CD8-positive, alpha-beta memory T cell (primary cell): ENCODE measurements around the gene SPSB3. TPM values are rescaled to one million over a fixed set of nuclear protein-coding genes. Genes with fewer than 3 reads are reported as not detected.
"Not testable (repeated sequence)": the region's sequence is repeated elsewhere in the genome, so short reads cannot be mapped to it uniquely, and the experiment has no call there.

ENCODE experiments used
- CTCF ChIA-PET: fragments of 350-600 bp; sonication (Branson Sonifier 250); formaldehyde crosslinking; loops from one replicate; lab custom pipeline; 2021; ENCODE audit warnings: antibody characterized with exemption; lab: Charles Lee
- POLR2A ChIA-PET: fragments of 350-600 bp; sonication (Branson Sonifier 250); formaldehyde crosslinking; loops from one replicate; lab custom pipeline; 2021; ENCODE audit warnings: antibody characterized with exemption; lab: Charles Lee
- DNase-seq, 5 donors: peaks; one replicate each; pipeline versions ENCODE4 v3.0.0 to v3.0.0-alpha.2; 2020 to 2022; ENCODE audit warnings: mixed read lengths in 1 of 5
- H3K27ac ChIP-seq: one replicate; pipeline ENCODE4 v1.7.0; 2013; ENCODE audit warnings: low read depth, mild to moderate bottlenecking, low read length, moderate library complexity
- H3K27me3 ChIP-seq: 2 replicates; pipeline ENCODE4 v1.7.0; 2013; ENCODE audit warnings: low read length, mild to moderate bottlenecking; ENCODE audit not compliant: insufficient read depth, poor library complexity, severe bottlenecking
- H3K36me3 ChIP-seq: 2 replicates; pipeline ENCODE4 v1.7.0; 2013; ENCODE audit warnings: mild to moderate bottlenecking, low read length, moderate library complexity; ENCODE audit not compliant: insufficient read depth
- H3K4me1 ChIP-seq: 2 replicates; pipeline ENCODE4 v1.7.0; 2013; ENCODE audit warnings: mild to moderate bottlenecking, low read length, moderate library complexity; ENCODE audit not compliant: insufficient read depth
- H3K4me3 ChIP-seq: 2 replicates; pipeline ENCODE4 v1.7.0; 2013; ENCODE audit warnings: mild to moderate bottlenecking, low read length
- H3K9me3 ChIP-seq: 2 replicates; pipeline ENCODE4 v1.7.0; 2013; ENCODE audit warnings: mild to moderate bottlenecking, low read length
- H3K27ac Mint-ChIP-seq, 8 donors: one replicate each; pipeline ENCODE4 v1.8.0; 2020 to 2021; ENCODE audit warnings: mixed read lengths in 8 of 8, mild to moderate bottlenecking in 6 of 8, inconsistent platforms in 3 of 8, moderate library complexity in 3 of 8
- H3K27me3 Mint-ChIP-seq, 2 donors: one replicate each; pipeline ENCODE4 v1.8.0; 2020 to 2021; ENCODE audit warnings: mixed read lengths in 2 of 2, mild to moderate bottlenecking in 1 of 2, moderate library complexity in 1 of 2
- H3K36me3 Mint-ChIP-seq, 3 donors: one replicate each; pipeline ENCODE4 v1.8.0; 2020 to 2021; ENCODE audit warnings: mixed read lengths in 3 of 3, inconsistent platforms in 1 of 3, mild to moderate bottlenecking in 1 of 3
- H3K4me1 Mint-ChIP-seq, 3 donors: one replicate each; pipeline ENCODE4 v1.8.0; 2020 to 2021; ENCODE audit warnings: mixed read lengths in 3 of 3, inconsistent platforms in 1 of 3, mild to moderate bottlenecking in 1 of 3
- H3K4me3 Mint-ChIP-seq, 7 donors: one replicate each; pipeline ENCODE4 v1.8.0; 2020 to 2021; ENCODE audit warnings: mixed read lengths in 7 of 7, mild to moderate bottlenecking in 6 of 7, moderate library complexity in 4 of 7, inconsistent platforms in 2 of 7
- H3K9me3 Mint-ChIP-seq, 5 donors: one replicate each; pipeline ENCODE4 v1.8.0; 2020 to 2022; ENCODE audit warnings: mixed read lengths in 5 of 5, mild to moderate bottlenecking in 3 of 5, moderate library complexity in 2 of 5, inconsistent platforms in 1 of 5
- polyA plus RNA-seq: library from polyadenylated mRNA; unstranded; fragments of 300-500 nt; fragmentation: Illumina TruSeq; gene quantifications from one replicate; pipeline ENCODE4 v1.2.3, GENCODE V29; 2021
- total RNA-seq, 2 experiments: library from RNA; stranded (reverse); gene quantifications; one replicate each; pipeline ENCODE4 v1.2.3, GENCODE V29; 2021

The SPSB3 gene
- total and polyA plus RNA-seq, 3 experiments from 2014 or later: 30.6 to 63.9 (median 31.5) TPM

DNA sequence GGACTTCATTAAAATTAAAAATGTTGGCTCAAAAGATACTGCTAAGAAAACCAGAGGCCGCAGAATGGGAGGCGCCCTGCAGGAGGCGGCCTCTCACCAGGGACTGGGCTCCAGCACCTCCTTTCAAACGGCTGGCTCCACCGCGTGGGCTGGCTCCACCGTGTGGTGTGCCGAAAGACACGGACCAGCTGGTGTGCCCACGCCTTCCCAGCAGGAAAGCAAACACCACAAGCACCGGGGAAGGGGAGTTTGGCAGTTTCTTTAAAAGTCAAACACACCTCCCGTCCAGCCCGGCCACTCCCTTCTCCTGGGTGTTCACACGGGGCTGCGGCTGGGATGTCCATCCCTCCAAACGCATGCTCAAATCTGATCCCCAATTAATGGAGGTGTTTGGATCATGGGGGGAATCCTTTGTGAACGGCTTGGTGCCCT lies 30.4 kb upstream of the SPSB3 start:
- H3K36me3 Mint-ChIP-seq: peaks cover under 1 to 60% (median 9%) of the 10 kb centered on the region in 3 donors
- H3K27me3 Mint-ChIP-seq: no peaks in the 10 kb centered on the region
- no peak overlapping the region for H3K4me3 ChIP-seq
- POLR2A ChIA-PET: no interaction called here
- no peaks in the 10 kb centered on the region for H3K4me1 ChIP-seq
- H3K36me3 ChIP-seq: peaks cover 27% of the 10 kb centered on the region
- H3K9me3 ChIP-seq: no peaks in the 10 kb centered on the region
- H3K27ac ChIP-seq: no peak overlapping the region
- no peaks in the 10 kb centered on the region for H3K27me3 ChIP-seq
- H3K4me3 Mint-ChIP-seq: no peak overlapping the region
- DNase-seq: peak in 3 of 5 donors; percentile 21 to 62 (median 51)
- H3K4me1 Mint-ChIP-seq: peaks cover 0 to 11% (median 5%) of the 10 kb centered on the region in 3 donors
- no peaks in the 10 kb centered on the region for H3K9me3 Mint-ChIP-seq
- CTCF ChIA-PET: interaction anchor here (0.9 kb wide), 1 partner anchor 10 kb away, joined by 5 read pairs; no protein-coding TSS in a partner anchor
- H3K27ac Mint-ChIP-seq: peak overlapping the region in 3 of 8 donors; percentile 7 to 52 (median 33)

- Histone ChIP-seq H3K36me3 (peaks cover 28% of the 10 kb centered on the region), H3K4me3 (no peak overlapping the region), H3K27me3 (no peaks in the 10 kb centered on the region), H3K4me1 (no peaks in the 10 kb centered on the region), H3K27ac (no peak overlapping the region), H3K9me3 (no peaks in the 10 kb centered on the region)
- CTCF ChIA-PET: interaction anchor here (0.7 kb wide), 1 partner anchor 150 kb away, joined by 4 read pairs; no protein-coding TSS in a partner anchor
- Mint-ChIP-seq H3K27me3 (no peaks in the 10 kb centered on the region), H3K36me3 (peaks cover 7 to 57% (median 14%) of the 10 kb centered on the region in 3 donors), H3K9me3 (no peaks in the 10 kb centered on the region), H3K4me1 (peaks cover 0 to 11% (median 5%) of the 10 kb centered on the region in 3 donors), H3K27ac (no peak overlapping the region), H3K4me3 (no peak overlapping the region)
- DNase-seq: no peak
- POLR2A ChIA-PET: interaction anchor here (0.6 kb wide), 1 partner anchor 558 kb away, joined by 3 read pairs; no protein-coding TSS in a partner anchor
Observed at GRCh38 chr16:1810536-1810935, 28.2 kb upstream of the SPSB3 start.

- H3K4me1 Mint-ChIP-seq: peaks cover 0 to 8% (median 5%) of the 10 kb centered on the region in 3 donors
- Histone ChIP-seq H3K36me3 (peaks cover 23% of the 10 kb centered on the region), H3K27me3 (no peaks in the 10 kb centered on the region), H3K9me3 (no peaks in the 10 kb centered on the region), H3K4me3 (no peak overlapping the region), H3K4me1 (no peaks in the 10 kb centered on the region), H3K27ac (no peak overlapping the region)
- H3K27ac Mint-ChIP-seq: no peak overlapping the region
- no peaks in the 10 kb centered on the region for H3K27me3 Mint-ChIP-seq
- DNase-seq: no peak
- H3K36me3 Mint-ChIP-seq: peaks cover 7 to 54% (median 11%) of the 10 kb centered on the region in 3 donors
- CTCF ChIA-PET: interaction anchor here (0.7 kb wide), 1 partner anchor 151 kb away, joined by 4 read pairs; no protein-coding TSS in a partner anchor
- POLR2A ChIA-PET: interaction anchor here (0.6 kb wide), 1 partner anchor 557 kb away, joined by 3 read pairs; no protein-coding TSS in a partner anchor
- H3K4me3 Mint-ChIP-seq: no peak overlapping the region
- H3K9me3 Mint-ChIP-seq: no peaks in the 10 kb centered on the region
Observed at GRCh38 chr16:1810106-1810505, 27.7 kb upstream of the SPSB3 start.

GRCh38 chr16:1809281-1809801 lies 27.0 kb upstream of the SPSB3 start:
- no peaks in the 10 kb centered on the region for H3K27me3 ChIP-seq
- Mint-ChIP-seq H3K4me1 (peaks cover 0 to 7% (median 5%) of the 10 kb centered on the region in 3 donors), H3K27me3 (no peaks in the 10 kb centered on the region), H3K9me3 (no peaks in the 10 kb centered on the region), H3K27ac (no peak overlapping the region), H3K4me3 (no peak overlapping the region), H3K36me3 (peaks cover 7 to 53% (median 11%) of the 10 kb centered on the region in 3 donors)
- POLR2A ChIA-PET: no interaction called here
- no peaks in the 10 kb centered on the region for H3K9me3 ChIP-seq
- H3K4me1 ChIP-seq: no peaks in the 10 kb centered on the region
- no peak overlapping the region for H3K4me3 ChIP-seq
- H3K36me3 ChIP-seq: peaks cover 21% of the 10 kb centered on the region
- DNase-seq: no peak
- no peak overlapping the region for H3K27ac ChIP-seq
- CTCF ChIA-PET: no interaction called here

DNA sequence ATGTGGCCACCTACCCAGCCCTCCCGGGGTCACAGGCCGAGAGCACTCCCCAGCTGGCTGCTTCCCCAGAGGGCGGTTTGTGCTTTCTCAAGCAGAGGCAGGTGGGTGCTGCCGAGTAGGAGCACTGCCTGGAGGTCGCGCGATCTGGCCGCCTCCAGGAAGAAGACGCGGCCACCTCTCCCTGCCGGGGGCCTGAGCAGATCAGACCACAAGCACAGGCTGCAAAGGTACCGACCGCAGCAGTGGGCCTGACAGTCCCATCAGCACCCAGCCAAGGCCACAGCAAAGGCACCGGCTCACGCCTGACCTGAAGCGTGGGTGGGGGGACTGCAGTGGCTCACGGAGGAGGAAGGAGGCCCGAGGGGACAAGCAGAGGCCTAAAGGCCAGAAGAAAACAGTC lies 26.3 kb upstream of the SPSB3 start:
- H3K27me3 Mint-ChIP-seq: no peaks in the 10 kb centered on the region
- H3K4me3 Mint-ChIP-seq: no peak overlapping the region
- peaks cover 21% of the 10 kb centered on the region for H3K36me3 ChIP-seq
- no peaks in the 10 kb centered on the region for H3K4me1 ChIP-seq
- no peaks in the 10 kb centered on the region for H3K9me3 Mint-ChIP-seq
- peaks cover 7 to 50% (median 11%) of the 10 kb centered on the region in 3 donors for H3K36me3 Mint-ChIP-seq
- no peak overlapping the region for H3K27ac Mint-ChIP-seq
- no peaks in the 10 kb centered on the region for H3K27me3 ChIP-seq
- no peak for DNase-seq
- peaks cover 0 to 7% (median 5%) of the 10 kb centered on the region in 3 donors for H3K4me1 Mint-ChIP-seq
- H3K27ac ChIP-seq: no peak overlapping the region
- ChIA-PET CTCF (no interaction called here), POLR2A (no interaction called here)
- H3K4me3 ChIP-seq: no peak overlapping the region
- no peaks in the 10 kb centered on the region for H3K9me3 ChIP-seq

DNA sequence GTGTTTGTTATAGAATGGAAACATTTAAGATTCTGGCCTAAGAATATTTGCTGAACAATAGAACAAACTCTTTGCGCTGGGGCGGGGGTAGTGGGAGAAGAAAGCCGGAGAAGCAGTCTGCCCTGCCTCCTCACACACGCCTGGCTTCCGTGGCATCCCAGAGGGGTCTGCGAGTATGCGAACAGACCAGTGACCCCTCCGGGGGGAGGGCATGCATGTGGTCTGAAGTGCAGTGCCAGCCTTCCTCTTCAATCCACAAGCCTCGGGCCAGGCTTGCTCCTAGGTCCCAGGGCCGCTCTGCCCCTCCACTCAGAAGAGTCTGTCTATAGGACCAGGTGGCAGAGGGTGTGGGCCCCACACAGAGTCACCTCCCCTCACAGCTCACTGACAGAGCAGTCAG lies 25.3 kb upstream of the SPSB3 start:
- POLR2A ChIA-PET: no interaction called here
- no peaks in the 10 kb centered on the region for H3K9me3 Mint-ChIP-seq

DNA sequence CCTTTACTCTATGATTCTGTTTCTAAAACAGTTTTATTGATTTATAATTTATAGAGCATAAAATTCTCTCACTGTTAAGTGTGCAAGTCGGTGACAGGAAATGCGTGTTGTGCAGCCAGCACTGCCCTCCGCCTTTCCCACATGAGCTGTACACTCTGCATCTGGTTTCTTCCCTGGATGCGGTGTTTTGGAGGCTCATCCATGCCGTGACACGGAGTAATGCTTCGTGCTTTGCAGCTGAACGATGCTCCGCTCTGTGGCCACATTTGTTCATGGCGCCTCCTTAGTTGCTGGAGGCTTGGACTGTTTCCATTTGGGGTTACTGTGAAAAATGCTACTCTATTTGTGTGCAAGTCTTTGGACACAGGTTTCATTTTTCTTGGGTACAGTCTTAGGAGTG lies 18.3 kb upstream of the SPSB3 start:
- no peaks in the 10 kb centered on the region for H3K27me3 ChIP-seq
- no peak overlapping the region for H3K4me3 ChIP-seq
- peaks cover 3 to 10% (median 7%) of the 10 kb centered on the region in 5 donors for H3K9me3 Mint-ChIP-seq
- no peaks in the 10 kb centered on the region for H3K36me3 ChIP-seq
- H3K27ac ChIP-seq: no peak overlapping the region
- no peaks in the 10 kb centered on the region for H3K27me3 Mint-ChIP-seq
- no peaks in the 10 kb centered on the region for H3K4me1 Mint-ChIP-seq
- H3K27ac Mint-ChIP-seq: no peak overlapping the region
- ChIA-PET CTCF (interaction anchor here (1.2 kb wide), 1 partner anchor 39 kb away, joined by 3 read pairs; no protein-coding TSS in a partner anchor), POLR2A (no interaction called here)
- H3K36me3 Mint-ChIP-seq: peaks cover 3 to 5% (median 4%) of the 10 kb centered on the region in 3 donors
- no peaks in the 10 kb centered on the region for H3K4me1 ChIP-seq
- no peak overlapping the region for H3K4me3 Mint-ChIP-seq
- H3K9me3 ChIP-seq: no peaks in the 10 kb centered on the region
- no peak for DNase-seq

More for the DNA sequence above, 25.3 kb upstream of the SPSB3 start:
- Mint-ChIP-seq H3K4me1 (no peaks in the 10 kb centered on the region), H3K27ac (no peak overlapping the region), H3K27me3 (no peaks in the 10 kb centered on the region), H3K4me3 (no peak overlapping the region), H3K36me3 (peaks cover 6 to 43% (median 7%) of the 10 kb centered on the region in 3 donors)
- CTCF ChIA-PET: no interaction called here
- DNase-seq: no peak
- Histone ChIP-seq H3K9me3 (no peaks in the 10 kb centered on the region), H3K27ac (no peak overlapping the region), H3K4me3 (no peak overlapping the region), H3K36me3 (peaks cover 21% of the 10 kb centered on the region), H3K27me3 (no peaks in the 10 kb centered on the region), H3K4me1 (no peaks in the 10 kb centered on the region)

GRCh38 chr16:1799263-1799662 lies 16.9 kb upstream of the SPSB3 start:
- H3K27me3 ChIP-seq: not testable (repeated sequence)

More at GRCh38 chr16:1799263-1799662, 16.9 kb upstream of the SPSB3 start:
- H3K9me3 ChIP-seq, H3K27ac Mint-ChIP-seq, H3K36me3 Mint-ChIP-seq, H3K36me3 ChIP-seq, POLR2A ChIA-PET, H3K4me3 Mint-ChIP-seq, H3K27ac ChIP-seq, CTCF ChIA-PET, H3K4me3 ChIP-seq, DNase-seq, H3K4me1 ChIP-seq, H3K4me1 Mint-ChIP-seq, H3K27me3 Mint-ChIP-seq: not testable (repeated sequence)
- H3K9me3 Mint-ChIP-seq: peaks cover 3 to 10% (median 7%) of the 10 kb centered on the region in 5 donors
